ENCODE results near the gene EMC9.
A peak's percentile ranks its signal among the peaks of the same experiment; 100 is the strongest.

Gene EMC9

DNA sequence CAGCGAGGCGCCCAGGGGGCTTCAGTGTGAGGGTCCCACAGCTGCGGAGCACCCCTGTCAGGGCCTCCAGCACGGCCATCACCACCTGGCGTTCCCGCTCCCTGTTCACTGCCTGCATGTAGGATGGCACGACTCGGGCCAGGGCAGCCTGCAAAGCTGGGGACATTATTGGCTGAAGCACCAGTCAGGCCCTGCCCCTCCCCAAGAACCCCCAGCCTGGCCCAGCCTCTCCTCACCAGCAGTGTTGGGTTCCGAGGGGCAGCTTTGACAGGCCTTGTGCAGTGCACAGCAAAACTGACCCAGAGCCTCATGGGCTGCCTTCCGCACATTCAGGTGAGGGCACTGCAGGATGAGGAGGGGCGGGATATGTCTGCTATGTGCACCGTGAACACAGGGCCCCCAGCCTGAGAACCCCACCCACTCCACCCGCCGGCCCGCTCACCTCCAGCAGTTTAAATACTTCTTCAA is 41.7 kb upstream of the EMC9 start:
- DNase-seq (ENCODE audit: low read depth), result no peak
- H3K4me3 ChIP-seq (ENCODE audit: low read depth, low read length), result no peak overlapping the region
- TF ChIP-seq, protein P1, sequence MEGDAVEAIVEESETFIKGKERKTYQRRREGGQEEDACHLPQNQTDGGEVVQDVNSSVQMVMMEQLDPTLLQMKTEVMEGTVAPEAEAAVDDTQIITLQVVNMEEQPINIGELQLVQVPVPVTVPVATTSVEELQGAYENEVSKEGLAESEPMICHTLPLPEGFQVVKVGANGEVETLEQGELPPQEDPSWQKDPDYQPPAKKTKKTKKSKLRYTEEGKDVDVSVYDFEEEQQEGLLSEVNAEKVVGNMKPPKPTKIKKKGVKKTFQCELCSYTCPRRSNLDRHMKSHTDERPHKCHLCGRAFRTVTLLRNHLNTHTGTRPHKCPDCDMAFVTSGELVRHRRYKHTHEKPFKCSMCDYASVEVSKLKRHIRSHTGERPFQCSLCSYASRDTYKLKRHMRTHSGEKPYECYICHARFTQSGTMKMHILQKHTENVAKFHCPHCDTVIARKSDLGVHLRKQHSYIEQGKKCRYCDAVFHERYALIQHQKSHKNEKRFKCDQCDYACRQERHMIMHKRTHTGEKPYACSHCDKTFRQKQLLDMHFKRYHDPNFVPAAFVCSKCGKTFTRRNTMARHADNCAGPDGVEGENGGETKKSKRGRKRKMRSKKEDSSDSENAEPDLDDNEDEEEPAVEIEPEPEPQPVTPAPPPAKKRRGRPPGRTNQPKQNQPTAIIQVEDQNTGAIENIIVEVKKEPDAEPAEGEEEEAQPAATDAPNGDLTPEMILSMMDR (IDR thresholded peaks at IDR 0.05; ENCODE audit: low read depth, low read length), result no peak

DNA sequence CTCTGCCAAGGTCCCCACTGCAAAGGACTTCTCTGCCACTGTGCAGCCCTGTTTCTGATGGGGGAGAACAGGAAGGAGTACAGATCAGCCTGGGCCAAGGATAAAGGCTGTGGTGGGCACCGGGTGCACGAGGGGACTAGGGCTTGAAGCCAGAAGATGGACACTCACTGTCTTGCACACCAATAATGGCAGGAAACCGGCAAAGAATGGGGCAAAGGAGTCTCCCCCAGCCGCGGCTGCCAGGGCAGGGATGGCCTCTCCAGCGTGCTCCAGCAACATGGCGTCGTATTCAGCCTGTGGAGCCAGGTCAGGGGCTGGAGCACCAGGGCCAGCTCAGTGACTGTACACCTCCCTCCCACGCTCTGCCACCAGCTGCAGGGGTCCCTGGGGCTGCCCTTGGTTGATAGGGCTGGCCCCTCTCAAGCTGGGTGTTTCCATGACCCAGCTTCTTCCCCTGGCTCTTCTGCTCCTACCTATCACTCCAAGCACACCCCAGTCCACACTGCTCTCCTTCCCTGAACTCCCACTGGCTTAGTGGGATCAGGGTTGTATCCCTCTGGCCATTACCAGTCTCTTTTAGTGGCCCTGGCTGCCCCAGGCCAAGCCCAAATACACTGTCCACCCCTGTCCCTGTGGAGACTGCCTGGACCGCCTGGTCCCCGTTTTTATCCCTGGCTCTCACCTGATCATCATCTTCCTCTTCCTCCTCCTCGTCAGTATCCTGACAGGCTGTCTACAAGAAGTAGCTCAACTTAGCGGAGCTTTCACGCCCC is 40.9 kb upstream of the EMC9 start:
- no peak for DNase-seq (ENCODE audit: low read depth)
- no peak overlapping the region for H3K4me3 ChIP-seq (ENCODE audit: low read depth, low read length)
- TF ChIP-seq, protein P2, sequence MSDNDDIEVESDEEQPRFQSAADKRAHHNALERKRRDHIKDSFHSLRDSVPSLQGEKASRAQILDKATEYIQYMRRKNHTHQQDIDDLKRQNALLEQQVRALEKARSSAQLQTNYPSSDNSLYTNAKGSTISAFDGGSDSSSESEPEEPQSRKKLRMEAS (IDR thresholded peaks at IDR 0.05; ENCODE audit: low read depth, low read length), result no peak
- no peak for TF ChIP-seq MYC (IDR thresholded peaks at IDR 0.05; ENCODE audit: low read depth, low read length)

DNA sequence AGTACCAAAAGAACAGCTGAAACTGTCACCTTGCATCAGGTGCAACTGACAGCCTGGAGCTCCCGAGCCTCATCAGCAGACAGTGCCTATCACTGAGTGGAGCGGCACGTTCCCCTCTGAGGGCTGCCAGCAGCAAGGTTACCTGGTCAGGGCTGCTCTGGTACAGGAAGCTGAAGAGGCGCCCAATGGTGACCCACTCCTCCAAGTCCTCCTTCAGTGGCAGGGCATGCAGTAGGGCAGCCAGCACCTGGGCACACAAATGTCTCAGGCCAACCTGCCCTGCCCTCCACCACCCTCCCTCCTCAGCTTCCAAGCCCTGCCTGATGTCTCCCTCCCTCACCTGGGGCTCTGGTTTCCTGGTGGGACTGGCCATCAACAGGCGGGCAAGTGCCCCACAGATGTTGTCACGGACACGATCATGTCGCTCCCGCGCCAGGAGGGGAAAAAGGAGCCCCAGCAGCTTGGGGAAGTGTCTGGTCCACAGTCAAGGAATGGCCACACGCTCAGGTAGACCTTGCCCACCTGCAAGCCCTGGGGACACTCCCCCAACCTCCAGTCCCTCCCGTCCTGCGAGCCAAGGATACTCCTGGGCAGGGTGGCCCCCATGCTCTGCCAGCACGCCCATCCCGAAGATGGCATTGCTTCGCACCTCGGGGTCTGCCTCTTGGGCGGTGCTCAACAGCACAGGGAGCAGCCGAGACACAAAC is 40.1 kb upstream of the EMC9 start:
- DNase-seq (ENCODE audit: low read depth), result no peak
- H3K4me3 ChIP-seq (ENCODE audit: low read depth, low read length), result no peak overlapping the region
- TF ChIP-seq POLR2A (IDR thresholded peaks at IDR 0.05; ENCODE audit: extremely low read depth, insufficient read length) (no peak), MYC (IDR thresholded peaks at IDR 0.05; ENCODE audit: low read depth, low read length) (no peak)
- TF ChIP-seq, protein P1 (IDR thresholded peaks at IDR 0.05; ENCODE audit: low read depth, low read length), result no peak
- TF ChIP-seq, protein P2 (IDR thresholded peaks at IDR 0.05; ENCODE audit: low read depth, low read length), result no peak

DNA sequence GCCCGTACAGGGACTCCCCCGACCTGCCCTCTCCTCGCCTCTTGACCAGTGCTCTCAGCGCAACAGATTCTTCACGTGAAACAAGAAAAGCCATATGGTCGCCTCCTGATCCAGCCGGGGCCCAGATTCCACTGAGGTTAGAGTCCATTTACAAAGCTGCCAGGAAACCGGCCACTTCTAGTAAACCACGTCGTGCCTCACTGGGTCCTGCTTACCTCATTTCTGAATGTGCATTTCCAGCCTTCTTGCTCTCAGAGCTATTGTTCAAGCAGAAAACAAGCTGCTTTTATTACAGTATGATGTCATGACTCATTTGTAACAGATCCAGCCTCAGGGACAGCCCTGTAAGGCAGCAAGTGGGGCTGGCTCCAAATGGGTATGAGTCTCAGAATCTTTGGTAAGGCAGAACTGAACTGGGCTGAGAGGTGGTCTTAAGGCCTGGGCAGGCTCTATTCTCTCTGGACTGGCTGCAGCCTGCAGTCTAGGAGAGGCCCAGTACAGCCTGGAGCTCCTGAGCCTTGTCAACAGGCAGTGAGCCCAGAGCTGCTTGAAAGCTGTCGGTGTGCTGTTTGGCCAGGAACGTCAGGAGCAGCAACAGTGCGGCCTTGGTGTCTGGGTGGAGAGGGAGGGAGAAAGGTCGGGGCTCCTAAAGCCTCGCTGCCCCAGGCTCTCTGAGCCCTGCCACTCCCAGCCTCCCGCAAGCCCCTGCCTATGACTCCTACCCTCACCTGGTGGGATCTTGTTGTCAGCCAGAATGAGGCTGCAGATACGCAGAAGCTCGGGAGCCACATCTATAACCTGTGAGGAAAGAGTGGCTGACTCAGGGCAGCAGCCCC is 38.8 kb upstream of the EMC9 start:
- TF ChIP-seq, protein P1 (IDR thresholded peaks at IDR 0.05; ENCODE audit: low read depth, low read length), result no peak
- no peak for TF ChIP-seq POLR2A (IDR thresholded peaks at IDR 0.05; ENCODE audit: extremely low read depth, insufficient read length)
- TF ChIP-seq, protein P2 (IDR thresholded peaks at IDR 0.05; ENCODE audit: low read depth, low read length), result no peak
- no peak for TF ChIP-seq MYC (IDR thresholded peaks at IDR 0.05; ENCODE audit: low read depth, low read length)
- no peak overlapping the region for H3K4me3 ChIP-seq (ENCODE audit: low read depth, low read length)
- no peak for DNase-seq (ENCODE audit: low read depth)

DNA sequence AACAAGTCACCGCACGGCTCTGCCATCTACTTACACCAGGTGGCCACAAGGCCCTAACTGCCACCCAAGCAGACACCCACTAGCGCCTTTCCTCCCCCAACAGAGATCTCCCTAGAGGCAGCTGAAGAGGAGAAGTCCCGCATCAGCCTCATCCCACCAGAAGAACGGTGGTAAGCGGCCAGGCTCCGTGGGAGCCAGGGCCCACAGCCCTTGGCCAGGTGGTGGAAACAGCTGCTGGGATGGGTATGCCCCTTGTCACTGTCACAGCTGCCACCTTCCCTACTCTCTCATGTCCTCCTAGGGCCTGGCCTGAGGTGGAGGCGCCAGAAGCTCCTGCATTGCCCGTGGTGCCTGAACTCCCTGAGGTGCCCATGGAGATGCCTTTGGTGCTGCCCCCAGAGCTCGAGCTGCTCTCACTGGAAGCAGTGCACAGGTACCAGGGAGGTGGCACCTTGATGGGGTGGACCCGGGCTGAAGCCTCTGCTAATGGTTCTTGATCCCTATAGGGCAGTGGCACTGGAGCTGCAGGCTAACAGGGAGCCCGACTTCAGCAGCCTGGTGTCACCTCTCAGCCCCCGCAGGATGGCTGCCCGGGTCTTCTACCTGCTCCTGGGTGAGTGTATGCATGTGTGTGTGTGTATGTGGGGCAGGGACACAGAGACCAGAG is 38.0 kb upstream of the EMC9 start:
- TF ChIP-seq, protein P1 (IDR thresholded peaks at IDR 0.05; ENCODE audit: low read depth, low read length), result no peak
- TF ChIP-seq, protein P2 (IDR thresholded peaks at IDR 0.05; ENCODE audit: low read depth, low read length), result no peak
- TF ChIP-seq MYC (IDR thresholded peaks at IDR 0.05; ENCODE audit: low read depth, low read length), result no peak
- TF ChIP-seq POLR2A (IDR thresholded peaks at IDR 0.05; ENCODE audit: extremely low read depth, insufficient read length), result no peak
- DNase-seq (ENCODE audit: low read depth), result peak; percentile 33
- H3K4me3 ChIP-seq (ENCODE audit: low read depth, low read length), result no peak overlapping the region

All from NB4 (cell line).